Gastroesophageal sphincter (tissue), 3 donors: ENCODE results near the gene DUX4.
"Not testable (repeated sequence)": the region's sequence is repeated elsewhere in the genome, so short reads cannot be mapped to it uniquely, and the experiment has no call there.

Experiments
- EP300 ChIP-seq: sonication (generic); formaldehyde crosslinking; IDR thresholded peaks from one replicate; pipeline ENCODE4 v1.6.1; 2017; ENCODE audit warnings: antibody characterized with exemption, mild to moderate bottlenecking
- POLR2AphosphoS5 ChIP-seq: sonication (generic); formaldehyde crosslinking; IDR thresholded peaks from one replicate; pipeline ENCODE4 v1.6.1; 2017; ENCODE audit warnings: antibody characterized with exemption
- TF ChIP-seq, protein P1 (sequence below), 4 experiments: fragments of 200-600 bp in 2 of 4; fragments of 450-650 bp in 2 of 4; sonication (generic) in 1 of 4; IDR thresholded peaks; one replicate each; pipeline ENCODE4 v1.5.1; 2017 to 2019; ENCODE audit warnings: antibody characterized with exemption in 4 of 4, mild to moderate bottlenecking in 2 of 4, moderate library complexity in 2 of 4

DNA sequence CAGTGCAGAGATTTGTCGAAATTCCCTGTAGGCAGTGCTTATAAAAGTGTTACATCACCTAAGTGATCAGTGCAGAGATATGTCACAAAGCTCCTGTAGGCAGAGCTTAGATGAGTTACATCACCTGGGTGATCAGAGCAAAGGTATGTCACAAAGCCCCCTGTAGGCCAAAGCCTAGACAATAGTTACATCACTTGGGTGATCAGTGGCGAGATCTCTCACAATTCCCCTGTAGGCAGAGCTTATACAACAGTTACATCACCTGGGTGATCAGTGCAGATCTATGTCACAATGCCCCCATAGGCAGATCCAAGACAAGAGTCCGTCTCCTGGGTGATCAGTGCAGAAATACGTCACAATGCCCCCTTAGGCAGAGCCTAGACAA, 5.0 kb downstream of the DUX4 start:
- TF ChIP-seq, protein P1, sequence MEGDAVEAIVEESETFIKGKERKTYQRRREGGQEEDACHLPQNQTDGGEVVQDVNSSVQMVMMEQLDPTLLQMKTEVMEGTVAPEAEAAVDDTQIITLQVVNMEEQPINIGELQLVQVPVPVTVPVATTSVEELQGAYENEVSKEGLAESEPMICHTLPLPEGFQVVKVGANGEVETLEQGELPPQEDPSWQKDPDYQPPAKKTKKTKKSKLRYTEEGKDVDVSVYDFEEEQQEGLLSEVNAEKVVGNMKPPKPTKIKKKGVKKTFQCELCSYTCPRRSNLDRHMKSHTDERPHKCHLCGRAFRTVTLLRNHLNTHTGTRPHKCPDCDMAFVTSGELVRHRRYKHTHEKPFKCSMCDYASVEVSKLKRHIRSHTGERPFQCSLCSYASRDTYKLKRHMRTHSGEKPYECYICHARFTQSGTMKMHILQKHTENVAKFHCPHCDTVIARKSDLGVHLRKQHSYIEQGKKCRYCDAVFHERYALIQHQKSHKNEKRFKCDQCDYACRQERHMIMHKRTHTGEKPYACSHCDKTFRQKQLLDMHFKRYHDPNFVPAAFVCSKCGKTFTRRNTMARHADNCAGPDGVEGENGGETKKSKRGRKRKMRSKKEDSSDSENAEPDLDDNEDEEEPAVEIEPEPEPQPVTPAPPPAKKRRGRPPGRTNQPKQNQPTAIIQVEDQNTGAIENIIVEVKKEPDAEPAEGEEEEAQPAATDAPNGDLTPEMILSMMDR (IDR thresholded peaks at IDR 0.05), result not testable (repeated sequence)
- not testable (repeated sequence) for TF ChIP-seq POLR2AphosphoS5, EP300
